ENCODE measurements around the gene FBLN2.

Gene FBLN2

GRCh38 chr3:13622356-13622755 is 73.4 kb downstream of the FBLN2 start:
- DNase-seq (ENCODE audit: low read depth), result no peak
- TF ChIP-seq CTCF (IDR thresholded peaks at IDR 0.05; ENCODE audit: insufficient read depth, low read depth, low read length, missing control alignments), result no peak
- no peak overlapping the region for H3K4me3 ChIP-seq (ENCODE audit: low read depth, low read length)

GRCh38 chr3:13623101-13623654 is 74.3 kb downstream of the FBLN2 start:
- H3K4me3 ChIP-seq (ENCODE audit: low read depth, low read length), result no peak overlapping the region
- TF ChIP-seq CTCF (IDR thresholded peaks at IDR 0.05; ENCODE audit: insufficient read depth, low read depth, low read length, missing control alignments), result no peak
- no peak for DNase-seq (ENCODE audit: low read depth)

GRCh38 chr3:13624021-13624420 is 75.1 kb downstream of the FBLN2 start:
- H3K4me3 ChIP-seq (ENCODE audit: low read depth, low read length), result no peak overlapping the region
- no peak for TF ChIP-seq CTCF (IDR thresholded peaks at IDR 0.05; ENCODE audit: insufficient read depth, low read depth, low read length, missing control alignments)
- no peak for DNase-seq (ENCODE audit: low read depth)

GRCh38 chr3:13624671-13625125 is 75.8 kb downstream of the FBLN2 start:
- no peak for TF ChIP-seq CTCF (IDR thresholded peaks at IDR 0.05; ENCODE audit: insufficient read depth, low read depth, low read length, missing control alignments)
- DNase-seq (ENCODE audit: low read depth), result no peak
- H3K4me3 ChIP-seq (ENCODE audit: low read depth, low read length), result no peak overlapping the region

- TF ChIP-seq CTCF (IDR thresholded peaks at IDR 0.05; ENCODE audit: insufficient read depth, low read depth, low read length, missing control alignments), result no peak
- no peak for DNase-seq (ENCODE audit: low read depth)
- no peak overlapping the region for H3K4me3 ChIP-seq (ENCODE audit: low read depth, low read length)
Measured at GRCh38 chr3:13626396-13626795, 77.5 kb downstream of the FBLN2 start.

- no peak overlapping the region for H3K4me3 ChIP-seq (ENCODE audit: low read depth, low read length)
- no peak for DNase-seq (ENCODE audit: low read depth)
- no peak for TF ChIP-seq CTCF (IDR thresholded peaks at IDR 0.05; ENCODE audit: insufficient read depth, low read depth, low read length, missing control alignments)
Measured at GRCh38 chr3:13626915-13627460, 78.1 kb downstream of the FBLN2 start.

- H3K4me3 ChIP-seq (ENCODE audit: low read depth, low read length), result no peak overlapping the region
- TF ChIP-seq CTCF (IDR thresholded peaks at IDR 0.05; ENCODE audit: insufficient read depth, low read depth, low read length, missing control alignments), result no peak
- no peak for DNase-seq (ENCODE audit: low read depth)
Measured at GRCh38 chr3:13627681-13628080, 78.8 kb downstream of the FBLN2 start.
